ENCODE results near the gene RBM7. TPM values are rescaled to one million over a fixed set of nuclear protein-coding genes. Genes with fewer than 3 reads are reported as not detected.

Gene RBM7
- total and polyA plus RNA-seq, 4 donors: 7.9 to 57.3 (median 24.2) TPM

GRCh38 chr11:114397349-114397982 lies 3.0 kb upstream of the RBM7 start:
- peaks cover 0 to 2% (median 0%) of the 10 kb centered on the region in 4 donors for H3K36me3 ChIP-seq (ENCODE audit: control insufficient read depth in 4 of 4, insufficient read depth in 4 of 4, low read length in 4 of 4)
- peaks cover 0 to 21% (median 7%) of the 10 kb centered on the region in 5 donors for H3K4me1 ChIP-seq (ENCODE audit: control insufficient read depth in 5 of 5, insufficient read depth in 5 of 5, low read length in 5 of 5)
- H3K27me3 ChIP-seq (ENCODE audit: control insufficient read depth in 3 of 3, insufficient read depth in 3 of 3, low read length in 2 of 3): no peaks in the 10 kb centered on the region
- H3K4me3 ChIP-seq: no peak overlapping the region
- H3K9ac ChIP-seq (ENCODE audit: insufficient read depth in 1 of 2, low read length in 2 of 2): no peak overlapping the region
- no peaks in the 10 kb centered on the region for H3K9me3 ChIP-seq (ENCODE audit: control insufficient read depth in 4 of 4, insufficient read depth in 3 of 4, low read length in 3 of 4)
- TF ChIP-seq CTCF (IDR thresholded peaks at IDR 0.05; ENCODE audit: control extremely low read depth, extremely low read depth): no peak
- ATAC-seq (ENCODE audit: insufficient read depth, low FRiP score): no peak
- 78 to 83% methylated on average over 2 of the region's 2 CpGs for WGBS, 2 donors
- DNase-seq: no peak
- H3K27ac ChIP-seq (ENCODE audit: low read depth in 1 of 2, low read length in 1 of 2): no peak overlapping the region

GRCh38 chr11:114398303-114398920 lies 2.1 kb upstream of the RBM7 start:
- no peak for DNase-seq
- ATAC-seq (ENCODE audit: insufficient read depth, low FRiP score): no peak
- Histone ChIP-seq H3K27me3 (ENCODE audit: control insufficient read depth in 3 of 3, insufficient read depth in 3 of 3, low read length in 2 of 3) (no peaks in the 10 kb centered on the region), H3K36me3 (ENCODE audit: control insufficient read depth in 4 of 4, insufficient read depth in 4 of 4, low read length in 4 of 4) (peaks cover 0 to 5% (median 1%) of the 10 kb centered on the region in 4 donors), H3K27ac (ENCODE audit: low read depth in 1 of 2, low read length in 1 of 2) (no peak overlapping the region), H3K9me3 (ENCODE audit: control insufficient read depth in 4 of 4, insufficient read depth in 3 of 4, low read length in 3 of 4) (no peaks in the 10 kb centered on the region), H3K9ac (ENCODE audit: insufficient read depth in 1 of 2, low read length in 2 of 2) (peak overlapping the region in 1 of 2 donors; percentile 44), H3K4me1 (ENCODE audit: control insufficient read depth in 5 of 5, insufficient read depth in 5 of 5, low read length in 5 of 5) (peaks cover 0 to 21% (median 7%) of the 10 kb centered on the region in 5 donors), H3K4me3 (no peak overlapping the region)
- no peak for TF ChIP-seq CTCF (IDR thresholded peaks at IDR 0.05; ENCODE audit: control extremely low read depth, extremely low read depth)
- WGBS, 2 donors: 61 to 68% methylated on average over 4 of the region's 4 CpGs

- peak overlapping the region; percentile 99 to 100 for H3K9ac ChIP-seq (ENCODE audit: insufficient read depth in 1 of 2, low read length in 2 of 2)
- peak overlapping the region; percentile 97 to 98 for H3K27ac ChIP-seq (ENCODE audit: low read depth in 1 of 2, low read length in 1 of 2)
- no peak for ATAC-seq (ENCODE audit: insufficient read depth, low FRiP score)
- no peaks in the 10 kb centered on the region for H3K27me3 ChIP-seq (ENCODE audit: control insufficient read depth in 3 of 3, insufficient read depth in 3 of 3, low read length in 2 of 3)
- H3K4me3 ChIP-seq: peak overlapping the region; percentile 48
- peaks cover 0 to 22% (median 7%) of the 10 kb centered on the region in 5 donors for H3K4me1 ChIP-seq (ENCODE audit: control insufficient read depth in 5 of 5, insufficient read depth in 5 of 5, low read length in 5 of 5)
- WGBS, 2 donors: 4% methylated on average over 29 of the region's 29 CpGs
- peak in 1 of 3 donors; percentile 84 for DNase-seq
- H3K36me3 ChIP-seq (ENCODE audit: control insufficient read depth in 4 of 4, insufficient read depth in 4 of 4, low read length in 4 of 4): peaks cover 0 to 5% (median 1%) of the 10 kb centered on the region in 4 donors
- no peak for TF ChIP-seq CTCF (IDR thresholded peaks at IDR 0.05; ENCODE audit: control extremely low read depth, extremely low read depth)
- H3K9me3 ChIP-seq (ENCODE audit: control insufficient read depth in 4 of 4, insufficient read depth in 3 of 4, low read length in 3 of 4): no peaks in the 10 kb centered on the region
These were observed 813 bp upstream of the RBM7 start for GRCh38 chr11:114399490-114400215.
